Measurements from ENCODE around the gene SMIM30. TPM values are rescaled to one million over a fixed set of nuclear protein-coding genes. Genes with fewer than 3 reads are reported as not detected.

The SMIM30 gene
- total RNA-seq = 14.9 and 45.1 TPM in 2 replicates

GRCh38 chr7:113118074-113118959 lies at the start of gene SMIM30:
Gene SMIM30, minus strand, starts transcription at chr7:113118554. Its CDS starts 976 bp downstream, at chr7:113117578.

GRCh38 chr7:113086431-113086888 lies 31.9 kb downstream of the SMIM30 start, which contains the start of gene GPR85:
Gene GPR85, minus strand, starts transcription at chr7:113086827. Its CDS starts 2,106 bp downstream, at chr7:113084721.

Other genes starting within 250 kb of the SMIM30 start
- gene GPR85, start 31.7 kb downstream of the SMIM30 start, total RNA-seq = 0.44 and 1.0 TPM in 2 replicates